Keratinocyte (primary cell): ENCODE measurements around the gene TP53RK. TPM values are rescaled to one million over a fixed set of nuclear protein-coding genes. Genes with fewer than 3 reads are reported as not detected.

Experiments
- DNase-seq: peaks from one replicate; pipeline ENCODE4 v3.0.0-alpha.2; 2011; ENCODE audit warnings: low read depth, missing footprints, low spot score
- FAIRE-seq: peaks from 2 replicates; lab custom pipeline; 2011; peaks lifted over from hg19 to GRCh38; lab: Jason Lieb, UNC
- H2AFZ ChIP-seq: 2 replicates; pipeline ENCODE4 v1.6.0; 2012; ENCODE audit warnings: low read length, control low read depth, inconsistent platforms; ENCODE audit not compliant: control insufficient read depth
- H3K27ac ChIP-seq: 2 replicates; pipeline ENCODE4 v1.5.1; 2011; ENCODE audit warnings: low read length; ENCODE audit not compliant: control insufficient read depth, insufficient read depth
- H3K27me3 ChIP-seq: 3 replicates; pipeline ENCODE4 v1.6.0; 2011; ENCODE audit warnings: low read length; ENCODE audit not compliant: control insufficient read depth, insufficient read depth; ENCODE audit errors: extremely low read depth
- H3K36me3 ChIP-seq, 2 experiments: 2 replicates in 1 of 2; 3 replicates in 1 of 2; pipeline ENCODE4 v1.5.1; 2011; ENCODE audit warnings: low read length in 2 of 2, mild to moderate bottlenecking in 1 of 2; ENCODE audit not compliant: control insufficient read depth in 2 of 2, insufficient read depth in 2 of 2; ENCODE audit errors: extremely low read depth in 1 of 2
- H3K4me1 ChIP-seq: 3 replicates; pipeline ENCODE4 v1.5.1; 2011; ENCODE audit warnings: low read length; ENCODE audit not compliant: control insufficient read depth, insufficient read depth; ENCODE audit errors: extremely low read depth
- H3K4me2 ChIP-seq: 3 replicates; pipeline ENCODE4 v1.6.0; 2011; ENCODE audit warnings: low read depth, low read length; ENCODE audit not compliant: control insufficient read depth, insufficient read depth; ENCODE audit errors: extremely low read depth
- H3K4me3 ChIP-seq, 3 experiments: fragments of 200-600 bp in 1 of 3; sonication (generic) in 1 of 3; 2 replicates in 2 of 3; 3 replicates in 1 of 3; pipeline ENCODE4 v1.5.1; 2011 to 2016; ENCODE audit warnings: low read length in 3 of 3, mild to moderate bottlenecking in 3 of 3, control low read depth in 2 of 3, inconsistent platforms in 1 of 3, low read depth in 1 of 3, mixed read lengths in 1 of 3, mixed run types in 1 of 3, moderate library complexity in 1 of 3; ENCODE audit not compliant: control insufficient read depth in 2 of 3, insufficient read depth in 2 of 3; ENCODE audit errors: extremely low read depth in 1 of 3
- H3K79me2 ChIP-seq: 2 replicates; pipeline ENCODE4 v1.6.0; 2012; ENCODE audit warnings: low read length; ENCODE audit not compliant: control insufficient read depth, insufficient read depth
- H3K9ac ChIP-seq: 3 replicates; pipeline ENCODE4 v1.6.0; 2011; ENCODE audit warnings: low read length; ENCODE audit not compliant: control insufficient read depth, insufficient read depth; ENCODE audit errors: extremely low read depth
- H3K9me1 ChIP-seq: 3 replicates; pipeline ENCODE4 v1.6.0; 2011; ENCODE audit warnings: low read length; ENCODE audit not compliant: control insufficient read depth, insufficient read depth; ENCODE audit errors: extremely low read depth
- H3K9me3 ChIP-seq: 2 replicates; pipeline ENCODE4 v1.5.1; 2012; ENCODE audit warnings: low read depth, low read length; ENCODE audit not compliant: control insufficient read depth
- H4K20me1 ChIP-seq: 3 replicates; pipeline ENCODE4 v1.6.0; 2011; ENCODE audit warnings: low read length; ENCODE audit not compliant: control insufficient read depth, insufficient read depth; ENCODE audit errors: extremely low read depth
- CTCF ChIP-seq, 3 experiments: IDR thresholded peaks in 1 of 3; conservative IDR thresholded peaks in 1 of 3; optimal IDR thresholded peaks in 1 of 3; 2 replicates in 2 of 3; 3 replicates in 1 of 3; pipeline versions ENCODE3 to v1.5.1; 2011; ENCODE audit warnings: low read length in 3 of 3, mild to moderate bottlenecking in 3 of 3, moderate library complexity in 2 of 3, control low read depth in 1 of 3, inconsistent platforms in 1 of 3; ENCODE audit not compliant: insufficient read depth in 2 of 3; ENCODE audit errors: extremely low read depth in 1 of 3
- EZH2 ChIP-seq: IDR thresholded peaks from one replicate; pipeline ENCODE4 v1.6.1; 2012; ENCODE audit warnings: inconsistent platforms, mild to moderate bottlenecking, low read length, moderate library complexity
- dilution Hi-C: fragments of 300-500 bp; cut with MboI; formaldehyde crosslinking; loops from one replicate; pipeline ENCODE4 v1.7.0; 2020; ENCODE audit warnings: low sequenced_read_pairs; ENCODE audit not compliant: extremely low pct_ligation_motif_present
- polyA plus RNA-seq, 5 experiments: library from polyadenylated mRNA; depleted of rRNA in 3 of 5; stranded (reverse) in 3 of 5; stranded (forward) in 1 of 5; unstranded in 1 of 5; fragments of >200 nt; gene quantifications; 1 replicate in 1 of 5; 2 replicates in 3 of 5; 3 replicates in 1 of 5; pipeline versions ENCODE4 v1.2.1 to v1.2.3, GENCODE V29; 2011 to 2012; ENCODE audit warnings: missing spikeins in 2 of 5, low read depth in 1 of 5, low replicate concordance in 1 of 5

Gene TP53RK
- polyA plus RNA-seq, 1 donor (not counting 4 experiments of a cell fraction or from before 2014, with no cell fraction given), result 15.9 TPM

- peak overlapping the region; percentile 47 to 85 (median 79) for H3K4me3 ChIP-seq
Observed at GRCh38 chr20:46683011-46683667, 6.1 kb downstream of the TP53RK start.

GRCh38 chr20:46682063-46682821, 7.0 kb downstream of the TP53RK start:
- Histone ChIP-seq H3K9me3 (no peaks in the 10 kb centered on the region), H4K20me1 (peaks cover 4% of the 10 kb centered on the region), H3K4me2 (peak overlapping the region; percentile 94), H3K4me3 (no peak overlapping the region), H3K79me2 (peaks cover 35% of the 10 kb centered on the region), H3K36me3 (peaks cover 8% of the 10 kb centered on the region in 2 experiments), H2AFZ (no peak overlapping the region), H3K9me1 (no peaks in the 10 kb centered on the region), H3K9ac (no peak overlapping the region), H3K27ac (no peak overlapping the region), H3K4me1 (peaks cover 10% of the 10 kb centered on the region), H3K27me3 (no peaks in the 10 kb centered on the region)
- no peak for DNase-seq
- TF ChIP-seq EZH2 (no peak), CTCF (optimal IDR thresholded peaks at IDR 0.05 in 1 of 3, IDR thresholded peaks at IDR 0.05 in 1 of 3, conservative IDR thresholded peaks at IDR 0.05 in 1 of 3; ENCODE audit: extremely low read depth in 1 of 3, insufficient read depth in 2 of 3, low read length in 3 of 3) (no peak)
- dilution Hi-C loops, result no loop called here
- no peak for FAIRE-seq

More at GRCh38 chr20:46683011-46683667, 6.1 kb downstream of the TP53RK start:
- dilution Hi-C loops, result no loop called here
- FAIRE-seq (no peak), DNase-seq (no peak)
- Histone ChIP-seq H3K4me1 (peaks cover 10% of the 10 kb centered on the region), H3K9ac (peak overlapping the region; percentile 90), H3K27ac (peak overlapping the region; percentile 91), H3K9me3 (no peaks in the 10 kb centered on the region), H3K9me1 (no peaks in the 10 kb centered on the region), H2AFZ (peak overlapping the region; percentile 75), H3K4me2 (peak overlapping the region; percentile 94), H3K79me2 (peaks cover 43% of the 10 kb centered on the region), H3K27me3 (no peaks in the 10 kb centered on the region), H3K36me3 (peaks cover 8% of the 10 kb centered on the region in 2 experiments), H4K20me1 (peaks cover 4% of the 10 kb centered on the region)
- TF ChIP-seq EZH2, result no peak
- no peak for TF ChIP-seq CTCF (optimal IDR thresholded peaks at IDR 0.05 in 1 of 3, IDR thresholded peaks at IDR 0.05 in 1 of 3, conservative IDR thresholded peaks at IDR 0.05 in 1 of 3; ENCODE audit: extremely low read depth in 1 of 3, insufficient read depth in 2 of 3, low read length in 3 of 3)
